GM12892 (cell line): ENCODE data around the gene MOGAT1.

Source experiments
- POLR2A ChIP-seq: IDR thresholded peaks from 2 replicates; pipeline ENCODE4 v1.6.1; 2011; ENCODE audit warnings: low read depth, low read length, control low read depth
- POLR2AphosphoS5 ChIP-seq: IDR thresholded peaks from 2 replicates; pipeline ENCODE4 v1.6.1; 2011; ENCODE audit warnings: low read depth, low read length, control low read depth
- TAF1 ChIP-seq: IDR thresholded peaks from 2 replicates; pipeline ENCODE4 v1.6.1; 2011; ENCODE audit warnings: low read depth, mild to moderate bottlenecking, control low read depth, low read length, borderline replicate concordance

DNA sequence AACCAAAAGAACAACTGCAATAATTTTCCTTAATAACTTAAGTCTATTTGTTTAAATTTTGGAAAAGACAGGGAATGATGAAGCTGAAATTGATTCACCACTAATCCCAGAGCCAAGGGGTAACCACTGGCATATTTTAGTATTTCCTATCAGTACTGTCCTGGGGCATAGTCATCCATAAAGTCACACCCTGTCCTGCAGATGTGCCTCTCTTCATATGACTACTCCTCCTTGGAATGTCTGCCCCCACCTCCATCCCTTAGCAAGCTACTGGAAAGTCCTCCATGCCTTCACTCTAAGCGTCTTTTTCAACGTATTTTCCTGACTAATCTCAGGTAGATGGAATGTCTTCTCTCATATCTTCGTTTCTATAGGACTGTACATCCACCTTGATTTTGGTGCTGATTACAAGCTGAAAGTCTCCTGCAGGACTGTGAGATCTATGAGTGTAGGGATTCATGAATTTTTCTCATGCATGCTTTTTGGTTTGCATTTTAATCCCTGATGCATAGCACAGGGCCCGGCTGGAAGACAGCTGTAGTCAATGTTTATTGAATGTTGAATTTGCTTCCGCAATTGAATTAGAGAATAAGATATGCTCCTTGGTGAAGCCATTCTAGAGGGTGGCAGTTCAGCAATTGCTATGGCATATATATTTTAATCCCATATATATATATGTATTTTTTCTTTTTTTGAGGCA lies 85.6 kb downstream of the MOGAT1 start:
- no peak for TF ChIP-seq POLR2A
- no peak for TF ChIP-seq POLR2AphosphoS5
- no peak for TF ChIP-seq TAF1
